H1 (cell line): ENCODE measurements around the gene OLIG2. TPM values are rescaled to one million over a fixed set of nuclear protein-coding genes. Genes with fewer than 3 reads are reported as not detected.

ENCODE experiments used
- CTCF ChIA-PET: fragments of 300-600 bp; sonication (Branson Sonifier 250); formaldehyde crosslinking; loops from one replicate; lab custom pipeline; 2021; ENCODE audit not compliant: partially characterized antibody; lab: Charles Lee
- POLR2A ChIA-PET: fragments of 300-600 bp; sonication (Branson Sonifier 250); formaldehyde crosslinking; loops from one replicate; lab custom pipeline; 2021; ENCODE audit warnings: inconsistent platforms; ENCODE audit not compliant: partially characterized antibody; lab: Charles Lee
- DNase-seq, 2 experiments: peaks; one replicate each; pipeline versions ENCODE4 v3.0.0 to v3.0.0-alpha.2; 2010 to 2022; ENCODE audit warnings: low spot score in 2 of 2, low read depth in 1 of 2, mixed read lengths in 1 of 2
- FAIRE-seq: peaks from 2 replicates; lab custom pipeline; 2011; peaks lifted over from hg19 to GRCh38; lab: Jason Lieb, UNC
- H2AFZ ChIP-seq: 2 replicates; pipeline ENCODE4 v1.8.1; 2012; ENCODE audit warnings: low read length, inconsistent platforms
- H2AK5ac ChIP-seq: 2 replicates; pipeline ENCODE4 v1.6.1; 2013; ENCODE audit warnings: low read depth, low read length
- H2BK120ac ChIP-seq: replicated peaks from 2 replicates; pipeline ENCODE3; 2013; ENCODE audit warnings: low read depth, low read length, inconsistent platforms
- H2BK12ac ChIP-seq: 2 replicates; pipeline ENCODE4 v1.6.1; 2013; ENCODE audit warnings: low read depth, low read length
- H2BK15ac ChIP-seq: 2 replicates; pipeline ENCODE4 v1.6.1; 2013; ENCODE audit warnings: low read length
- H2BK20ac ChIP-seq: 2 replicates; pipeline ENCODE4 v1.6.1; 2013; ENCODE audit warnings: low read length
- H2BK5ac ChIP-seq: 2 replicates; pipeline ENCODE4 v1.6.1; 2013; ENCODE audit warnings: low read depth, low read length
- H3K14ac ChIP-seq: 2 replicates; pipeline ENCODE4 v1.6.1; 2013; ENCODE audit warnings: inconsistent platforms; ENCODE audit not compliant: insufficient read length
- H3K18ac ChIP-seq: 2 replicates; pipeline ENCODE4 v1.6.1; 2013; ENCODE audit warnings: low read length; ENCODE audit errors: extremely low read depth
- H3K23ac ChIP-seq: 2 replicates; pipeline ENCODE4 v1.6.1; 2013; ENCODE audit warnings: inconsistent platforms; ENCODE audit not compliant: insufficient read length
- H3K23me2 ChIP-seq: 2 replicates; pipeline ENCODE4 v1.6.1; 2013; ENCODE audit warnings: low read depth, low read length
- H3K27ac ChIP-seq: 2 replicates; pipeline ENCODE4 v1.6.1; 2011; ENCODE audit warnings: low read depth, low read length, inconsistent platforms
- H3K27me3 ChIP-seq, 4 experiments: replicated peaks in 1 of 4; 1 replicate in 1 of 4; 2 replicates in 3 of 4; pipeline versions ENCODE4 v1.6.1 to v1.8.1; 2011 to 2013; ENCODE audit warnings: low read length in 3 of 4, mild to moderate bottlenecking in 3 of 4, inconsistent platforms in 2 of 4, mixed read lengths in 2 of 4, moderate library complexity in 1 of 4; ENCODE audit not compliant: control insufficient read depth in 3 of 4, insufficient read depth in 3 of 4; ENCODE audit errors: extremely low read depth in 1 of 4
- H3K36me3 ChIP-seq, 4 experiments: 2 replicates each; pipeline versions ENCODE4 v1.6.1 to v1.8.1; 2011 to 2013; ENCODE audit warnings: mild to moderate bottlenecking in 4 of 4, low read length in 3 of 4, moderate library complexity in 2 of 4, control low read depth in 1 of 4, inconsistent platforms in 1 of 4; ENCODE audit not compliant: insufficient read depth in 4 of 4, control insufficient read depth in 2 of 4
- H3K4ac ChIP-seq: replicated peaks from 2 replicates; pipeline ENCODE3; 2013; ENCODE audit warnings: low read length, low read depth, mixed read lengths, inconsistent platforms; ENCODE audit not compliant: insufficient read length
- H3K4me1 ChIP-seq, 4 experiments: replicated peaks in 1 of 4; 1 replicate in 1 of 4; 2 replicates in 3 of 4; pipeline versions ENCODE4 v1.6.1 to v1.8.1; 2011 to 2013; ENCODE audit warnings: low read length in 3 of 4, inconsistent platforms in 2 of 4, mixed read lengths in 1 of 4; ENCODE audit not compliant: insufficient read depth in 4 of 4, control insufficient read depth in 3 of 4
- H3K4me2 ChIP-seq, 2 experiments: 2 replicates each; pipeline versions ENCODE4 v1.6.1 to v1.8.1; 2011 to 2013; ENCODE audit warnings: low read depth in 2 of 2, low read length in 2 of 2, control low read depth in 1 of 2, inconsistent platforms in 1 of 2, mild to moderate bottlenecking in 1 of 2; ENCODE audit not compliant: insufficient read depth in 1 of 2
- H3K4me3 ChIP-seq, 4 experiments: fragments of 200-600, 300-600 bp in 1 of 4; sonication (generic), shearing (Covaris generic), sonication (Bioruptor Twin) in 1 of 4; 2 replicates each; pipeline versions ENCODE4 v1.5.1 to v1.8.1; 2011 to 2016; ENCODE audit warnings: low read length in 4 of 4, low read depth in 3 of 4, control low read depth in 2 of 4, inconsistent platforms in 2 of 4, mild to moderate bottlenecking in 2 of 4, mixed read lengths in 1 of 4, moderate library complexity in 1 of 4; ENCODE audit not compliant: insufficient read depth in 2 of 4; ENCODE audit errors: extremely low read depth in 1 of 4
- H3K56ac ChIP-seq: replicated peaks from 2 replicates; pipeline ENCODE3; 2013; ENCODE audit warnings: low read depth, mild to moderate bottlenecking, mixed read lengths, low read length, inconsistent platforms; ENCODE audit not compliant: insufficient read length
- H3K79me1 ChIP-seq: 2 replicates; pipeline ENCODE4 v1.6.1; 2013; ENCODE audit warnings: low read depth, low read length, control low read depth
- H3K79me2 ChIP-seq, 2 experiments: 2 replicates each; pipeline versions ENCODE4 v1.6.1 to v1.8.1; 2012 to 2013; ENCODE audit warnings: low read length in 2 of 2, mild to moderate bottlenecking in 2 of 2, inconsistent platforms in 1 of 2; ENCODE audit not compliant: insufficient read depth in 2 of 2, control insufficient read depth in 1 of 2
- H3K9ac ChIP-seq, 4 experiments: replicated peaks in 1 of 4; 1 replicate in 1 of 4; 2 replicates in 3 of 4; pipeline versions ENCODE4 v1.6.1 to v1.8.1; 2011 to 2013; ENCODE audit warnings: low read depth in 3 of 4, low read length in 3 of 4, control low read depth in 2 of 4, mild to moderate bottlenecking in 2 of 4, moderate library complexity in 2 of 4, inconsistent platforms in 1 of 4; ENCODE audit errors: extremely low read depth in 1 of 4
- H3K9me3 ChIP-seq, 2 experiments: 2 replicates each; pipeline versions ENCODE4 v1.6.1 to v1.8.1; 2012 to 2013; ENCODE audit warnings: mild to moderate bottlenecking in 2 of 2, moderate library complexity in 2 of 2, control low read depth in 1 of 2, inconsistent platforms in 1 of 2, low read depth in 1 of 2, low read length in 1 of 2, mixed read lengths in 1 of 2; ENCODE audit not compliant: insufficient read depth in 2 of 2
- H4K20me1 ChIP-seq, 2 experiments: replicated peaks in 1 of 2; 2 replicates each; pipeline versions ENCODE3 to v1.8.1; 2011 to 2013; ENCODE audit warnings: inconsistent platforms in 2 of 2, low read length in 2 of 2, mild to moderate bottlenecking in 1 of 2; ENCODE audit not compliant: insufficient read depth in 2 of 2, control insufficient read depth in 1 of 2
- H4K5ac ChIP-seq: 2 replicates; pipeline ENCODE4 v1.6.1; 2013; ENCODE audit warnings: low read length, low read depth, mixed read lengths, inconsistent platforms; ENCODE audit not compliant: insufficient read length
- H4K8ac ChIP-seq: 2 replicates; pipeline ENCODE4 v1.8.0; 2013; ENCODE audit warnings: mild to moderate bottlenecking, moderate library complexity, low read length, inconsistent platforms; ENCODE audit not compliant: insufficient read depth; ENCODE audit errors: extremely low read depth
- H4K91ac ChIP-seq: replicated peaks from 2 replicates; pipeline ENCODE3; 2013; ENCODE audit warnings: low read length, mixed read lengths, inconsistent platforms; ENCODE audit not compliant: insufficient read length
- CBX5 ChIP-seq: fragments of 300-800, 300-1000 bp; sonication (generic); IDR thresholded peaks from 2 replicates; pipeline ENCODE4 v1.7.1; 2016; ENCODE audit warnings: antibody characterized with exemption, low read length, low read depth
- CEBPB ChIP-seq: IDR thresholded peaks from 2 replicates; pipeline ENCODE4 v1.6.1; 2012; ENCODE audit warnings: low read depth, low read length
- CTBP2 ChIP-seq: IDR thresholded peaks from 2 replicates; pipeline ENCODE4 v1.7.0; 2011; ENCODE audit warnings: borderline replicate concordance, mild to moderate bottlenecking, moderate library complexity, mixed read lengths, low read length; ENCODE audit not compliant: insufficient read depth, insufficient read length
- EZH2 ChIP-seq: fragments of 200-600 bp; sonication (generic); IDR thresholded peaks from 2 replicates; pipeline ENCODE4 v1.7.1; 2012; ENCODE audit warnings: low read depth, mild to moderate bottlenecking, moderate library complexity, low read length, inconsistent platforms; ENCODE audit not compliant: severe bottlenecking
- RNF2 ChIP-seq: fragments of 200-900, 300-1000 bp; sonication (generic); IDR thresholded peaks from 2 replicates; pipeline ENCODE4 v1.7.1; 2016; ENCODE audit warnings: borderline replicate concordance, low read depth, mild to moderate bottlenecking, antibody characterized with exemption, low read length; ENCODE audit not compliant: poor library complexity, severe bottlenecking; ENCODE audit errors: missing control alignments
- SUZ12 ChIP-seq: fragments of 200-600 bp; sonication (generic); IDR thresholded peaks from 2 replicates; pipeline ENCODE4 v1.6.1; 2012; ENCODE audit warnings: mild to moderate bottlenecking, inconsistent platforms, low read length, moderate library complexity, mixed read lengths
- WGBS, 2 experiments: shearing (Covaris generic) in 1 of 2; methylation state at CpG; one replicate each; pipeline versions ENCODE4 v1.1.6 to v1.1.7; 2013 to 2015; ENCODE audit warnings: low lambda C conversion rate in 2 of 2, mixed read lengths in 2 of 2, inconsistent platforms in 1 of 2, low coverage in 1 of 2, missing lambda C conversion rate in 1 of 2; ENCODE audit not compliant: insufficient replicate concordance in 2 of 2, insufficient coverage in 1 of 2, insufficient read length in 1 of 2; ENCODE audit errors: extremely low coverage in 1 of 2, missing lambda C conversion rate in 1 of 2; 5-methylcytosine and 5-hydroxymethylcytosine counted together
- polyA plus RNA-seq, 7 experiments: library from polyadenylated mRNA; depleted of rRNA in 3 of 7; stranded (reverse) in 5 of 7; unstranded in 2 of 7; fragments of >200 nt in 5 of 7; fragments of 200-250 nt in 2 of 7; gene quantifications; 1 replicate in 5 of 7; 2 replicates in 1 of 7; 4 replicates in 1 of 7; pipeline versions ENCODE4 v1.2.1 to v1.2.3, GENCODE V29; 2011 to 2013; ENCODE audit warnings: missing spikeins in 2 of 7, mixed read lengths in 2 of 7
- total RNA-seq: library from RNA; stranded (reverse); fragmentation: NEBNext Ultra II Directional; extraction: Animal tissue kit (Norgen Biotek cat#: 25700); gene quantifications from 2 replicates; pipeline ENCODE4 v1.2.1, GENCODE V29; 2021

Gene OLIG2
- total and polyA plus RNA-seq, 2 of the 8 experiments (the other 6 are each of a cell fraction or from before 2014, with no cell fraction given): 0.79 TPM; not detected in 1

GRCh38 chr21:33029385-33029921 is 3.7 kb downstream of the OLIG2 start:
- Histone ChIP-seq H3K4me3 (peak overlapping the region in 2 of 4 experiments; percentile 7 to 25; a peak in 4 of 8 replicates), H2BK120ac (no peak overlapping the region), H2AK5ac (no peak overlapping the region), H3K56ac (no peak overlapping the region), H3K23me2 (peaks cover 9% of the 10 kb centered on the region), H2BK15ac (peak overlapping the region; percentile 61; the same call in 1 of the 2 replicates), H2BK5ac (no peak overlapping the region), H3K4ac (no peak overlapping the region), H4K20me1 (peaks cover 16 to 24% of the 10 kb centered on the region in 2 experiments), H2AFZ (no peak overlapping the region), H4K8ac (peak overlapping the region; percentile 39; the same call in 1 of the 2 replicates), H3K79me2 (no peaks in the 10 kb centered on the region), H3K9me3 (no peaks in the 10 kb centered on the region)
- DNase-seq: peak in 1 of 2 experiments; percentile 61
- no peak for FAIRE-seq
- WGBS, 2 experiments: 16% methylated on average over 19 of the region's 19 CpGs; no CpG with 5 or more reads in 1 of the 2 experiments
- TF ChIP-seq CBX5 (no peak), RNF2 (peak; percentile 87), SUZ12 (peak; percentile 88), EZH2 (peak; percentile 73), CTBP2 (peak; percentile 67), CEBPB (no peak)
- TF ChIP-seq, all 59 proteins: peak for 4
- Histone ChIP-seq H3K18ac (peak overlapping the region; percentile 32), H2BK20ac (0 out of 2 replicates have a peak overlapping the region, but pooled peaks have one; percentile 21), H4K5ac (no peak overlapping the region), H2BK12ac (no peak overlapping the region), H3K14ac (no peak overlapping the region), H3K36me3 (peaks cover 0 to 5% (median 0%) of the 10 kb centered on the region in 4 experiments; a peak in 1 of 8 replicates), H3K23ac (no peak overlapping the region), H3K9ac (no peak overlapping the region), H3K4me1 (peaks cover 5 to 38% (median 25%) of the 10 kb centered on the region in 4 experiments), H3K79me1 (no peaks in the 10 kb centered on the region), H3K27ac (no peak overlapping the region), H4K91ac (no peak overlapping the region), H3K4me2 (peak overlapping the region; percentile 31 to 40), H3K27me3 (peaks cover 90 to 99% (median 98%) of the 10 kb centered on the region in 4 experiments)
- ChIA-PET CTCF (interaction anchor here (1.5 to 2.9 kb wide), 3 partner anchors 9 to 69 kb away, joined by 3 to 7 read pairs (median 5); no protein-coding TSS in a partner anchor), POLR2A (interaction anchor here (1.3 to 2.2 kb wide), 2 partner anchors 9 to 451 kb away, joined by 3 to 7 read pairs; partner anchors contain the start of gene TMEM50B)
